LNCaP clone FGC (cell line): Measurements from ENCODE around the gene ERH.

Experiments used
- DNase-seq: peaks from one replicate; pipeline ENCODE4 v3.0.0-alpha.2; 2011; ENCODE audit warnings: low read depth
- H3K4me3 ChIP-seq: 2 replicates; pipeline ENCODE4 v1.5.1; 2011; ENCODE audit warnings: mild to moderate bottlenecking, low read depth, low read length, control low read depth
- TF ChIP-seq, protein P1 (sequence below): IDR thresholded peaks from 2 replicates; pipeline ENCODE4 v1.5.1; 2012; ENCODE audit warnings: mild to moderate bottlenecking; ENCODE audit not compliant: control insufficient read depth, insufficient read depth; ENCODE audit errors: extremely low read depth

ERH gene

DNA sequence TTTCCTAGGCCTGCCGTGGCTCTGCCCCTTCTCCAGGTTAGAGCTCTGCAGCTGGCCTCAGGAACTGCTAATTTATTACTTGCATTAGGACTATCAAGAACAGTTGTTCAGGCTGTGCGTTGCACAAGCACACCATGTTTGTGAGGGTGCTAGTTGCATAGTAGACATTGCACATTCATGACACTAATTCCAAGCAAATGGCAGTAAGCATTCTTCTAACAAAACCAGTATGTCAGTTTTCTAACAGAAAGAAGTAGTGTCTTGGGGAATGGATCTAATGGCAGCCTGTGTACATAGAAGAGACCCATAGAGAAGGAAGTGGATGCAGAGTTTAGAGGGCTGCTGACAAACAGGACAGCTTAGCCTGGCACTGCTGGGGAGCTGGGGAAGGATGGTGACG lies 53.9 kb downstream of the ERH start:
- no peak for DNase-seq
- TF ChIP-seq, protein P1, sequence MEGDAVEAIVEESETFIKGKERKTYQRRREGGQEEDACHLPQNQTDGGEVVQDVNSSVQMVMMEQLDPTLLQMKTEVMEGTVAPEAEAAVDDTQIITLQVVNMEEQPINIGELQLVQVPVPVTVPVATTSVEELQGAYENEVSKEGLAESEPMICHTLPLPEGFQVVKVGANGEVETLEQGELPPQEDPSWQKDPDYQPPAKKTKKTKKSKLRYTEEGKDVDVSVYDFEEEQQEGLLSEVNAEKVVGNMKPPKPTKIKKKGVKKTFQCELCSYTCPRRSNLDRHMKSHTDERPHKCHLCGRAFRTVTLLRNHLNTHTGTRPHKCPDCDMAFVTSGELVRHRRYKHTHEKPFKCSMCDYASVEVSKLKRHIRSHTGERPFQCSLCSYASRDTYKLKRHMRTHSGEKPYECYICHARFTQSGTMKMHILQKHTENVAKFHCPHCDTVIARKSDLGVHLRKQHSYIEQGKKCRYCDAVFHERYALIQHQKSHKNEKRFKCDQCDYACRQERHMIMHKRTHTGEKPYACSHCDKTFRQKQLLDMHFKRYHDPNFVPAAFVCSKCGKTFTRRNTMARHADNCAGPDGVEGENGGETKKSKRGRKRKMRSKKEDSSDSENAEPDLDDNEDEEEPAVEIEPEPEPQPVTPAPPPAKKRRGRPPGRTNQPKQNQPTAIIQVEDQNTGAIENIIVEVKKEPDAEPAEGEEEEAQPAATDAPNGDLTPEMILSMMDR, result no peak
- no peak overlapping the region for H3K4me3 ChIP-seq

DNA sequence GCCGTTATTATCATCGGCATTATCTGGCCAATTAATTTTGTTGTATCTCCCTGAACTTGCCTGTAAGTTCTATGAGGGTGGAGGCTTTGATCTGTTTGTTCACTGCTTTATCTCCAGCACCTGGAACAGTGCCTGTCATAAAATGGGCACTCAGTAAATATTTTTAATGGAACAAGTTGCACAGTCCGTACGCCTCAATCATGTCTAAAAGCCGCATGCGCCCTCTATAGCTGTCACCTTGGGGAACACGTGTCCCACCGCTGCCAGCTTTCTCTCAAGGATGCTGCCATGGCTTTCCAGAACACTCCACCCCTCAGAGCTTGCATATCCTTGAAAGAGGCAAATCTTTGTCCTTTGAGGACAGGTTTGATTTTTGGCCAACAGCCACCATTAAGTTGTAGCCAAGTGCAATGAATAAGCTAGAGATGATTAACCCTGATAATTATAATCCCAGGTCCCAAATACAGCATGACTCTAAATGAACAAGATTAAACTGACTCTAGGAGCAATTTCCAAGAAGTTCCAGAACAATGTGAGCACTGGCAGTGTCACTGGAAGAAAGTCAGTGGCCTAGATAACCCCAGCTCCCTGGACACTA lies 55.1 kb downstream of the ERH start:
- DNase-seq, result peak; percentile 100
- TF ChIP-seq, protein P1, result 0 out of 2 replicates have a peak, but pooled peaks have one; percentile 19
- no peak overlapping the region for H3K4me3 ChIP-seq

DNA sequence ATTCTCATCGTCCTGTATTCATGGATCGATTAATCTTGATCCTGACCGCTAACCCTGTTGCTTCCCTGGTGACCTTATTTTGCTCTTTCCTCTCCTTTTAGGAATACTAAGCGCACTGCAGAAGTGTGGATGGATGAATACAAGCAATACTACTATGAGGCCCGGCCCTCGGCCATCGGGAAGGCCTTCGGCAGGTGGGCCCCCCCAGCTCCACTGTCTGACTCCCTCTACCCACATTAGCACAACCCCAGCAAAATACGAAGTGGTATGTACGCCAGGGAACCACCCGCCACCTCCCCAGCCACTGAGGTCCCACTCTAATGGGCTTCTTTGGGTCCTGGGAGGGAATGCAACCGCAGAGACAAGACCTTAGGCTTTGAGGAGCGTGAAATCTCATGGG lies 58.7 kb downstream of the ERH start:
- TF ChIP-seq, protein P1, result no peak
- DNase-seq, result no peak
- H3K4me3 ChIP-seq, result no peak overlapping the region

DNA sequence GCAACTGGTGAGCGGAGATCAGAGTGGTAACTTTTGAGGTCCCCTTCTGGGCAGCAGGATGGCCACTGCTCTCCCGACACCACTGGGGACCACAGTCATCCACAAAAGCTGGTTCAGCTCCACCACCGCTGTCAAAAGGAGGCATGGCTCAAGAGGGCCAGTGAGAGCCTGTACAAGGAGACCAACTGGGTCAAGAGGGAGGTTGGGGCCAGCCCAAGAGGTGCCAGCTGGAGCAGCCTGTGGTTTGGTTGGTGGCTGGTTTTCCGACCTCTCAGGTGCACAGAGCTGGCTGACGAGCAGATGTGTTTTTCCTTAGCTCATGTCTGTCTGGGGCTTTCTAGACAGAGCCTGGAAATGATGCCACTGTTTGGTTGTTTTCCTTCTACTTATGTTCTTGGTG lies 60.1 kb downstream of the ERH start:
- H3K4me3 ChIP-seq, result no peak overlapping the region
- TF ChIP-seq, protein P1, result no peak
- DNase-seq, result no peak

DNA sequence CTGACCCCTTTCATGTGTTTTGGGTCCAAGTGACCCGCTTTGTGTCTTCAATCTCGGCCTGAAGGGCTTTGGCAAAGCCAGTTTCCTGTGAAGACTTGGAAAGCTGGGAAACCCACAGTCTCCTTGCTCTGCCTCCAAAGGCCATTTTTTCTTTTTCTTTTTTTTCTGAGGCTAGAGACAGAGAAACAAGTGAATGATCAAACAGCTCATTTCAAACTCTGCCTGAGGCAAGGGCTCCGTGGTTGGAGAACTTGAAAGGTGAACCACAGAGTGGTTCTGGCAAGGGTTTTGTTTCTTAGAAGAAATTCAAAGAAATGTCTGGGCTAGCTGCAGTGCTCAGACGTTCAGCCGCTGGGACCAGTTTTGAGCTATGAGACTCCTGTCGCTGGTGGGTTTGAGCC lies 62.7 kb downstream of the ERH start:
- TF ChIP-seq, protein P1, result no peak
- H3K4me3 ChIP-seq, result no peak overlapping the region
- DNase-seq, result peak; percentile 28

DNA sequence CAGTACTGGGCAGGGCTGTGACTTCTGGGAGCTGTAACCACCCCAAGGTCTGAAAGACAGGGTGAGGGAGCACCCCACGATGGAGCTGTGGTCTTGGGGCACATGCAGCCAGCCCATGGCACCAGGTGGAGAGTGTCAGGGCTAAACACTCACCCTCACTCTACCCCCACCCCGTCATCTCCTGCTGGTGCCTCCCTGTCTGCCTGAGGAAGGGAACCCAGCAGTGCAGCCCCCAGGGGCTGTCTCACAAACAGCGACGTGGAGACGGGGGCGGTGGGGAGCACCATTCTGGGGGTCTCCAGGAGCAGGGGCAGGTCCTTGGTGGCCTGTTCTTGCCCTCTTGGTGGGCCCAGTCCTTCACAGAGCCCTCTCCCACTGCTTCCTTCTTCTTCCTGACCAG lies 63.5 kb downstream of the ERH start:
- DNase-seq, result no peak
- H3K4me3 ChIP-seq, result no peak overlapping the region
- TF ChIP-seq, protein P1, result no peak

DNA sequence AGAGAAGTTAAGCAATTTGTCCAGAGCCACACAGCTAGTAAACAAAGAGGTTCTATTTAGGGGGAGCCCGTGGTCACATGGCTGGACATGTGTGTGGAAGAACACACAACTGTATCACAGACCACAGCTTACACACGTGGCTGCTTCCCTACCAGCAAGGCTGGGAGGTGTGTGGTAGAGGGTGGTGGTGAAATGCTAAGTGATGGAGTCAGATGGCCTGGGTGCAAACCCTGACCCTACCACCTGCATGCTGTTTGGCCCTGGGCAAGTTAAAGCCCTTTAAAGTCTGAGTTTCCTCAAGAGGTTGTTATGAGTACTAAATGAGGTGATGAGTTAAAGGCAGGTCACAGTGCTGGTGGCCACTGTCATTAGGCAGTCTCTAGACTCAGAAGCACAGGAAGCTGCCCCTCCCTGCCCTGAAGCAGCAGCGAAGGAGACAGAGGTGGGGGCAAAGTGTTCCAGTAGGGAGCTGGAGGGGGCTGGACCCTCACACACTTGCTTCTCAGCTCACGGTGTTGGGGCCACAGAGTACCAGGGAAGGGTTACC lies 64.2 kb downstream of the ERH start:
- TF ChIP-seq, protein P1, result no peak
- no peak for DNase-seq
- no peak overlapping the region for H3K4me3 ChIP-seq
